Left forelimb (tissue), 1 donor: Measurements from ENCODE around the gene ADGRL3.
"Not testable (repeated sequence)": the region's sequence is repeated elsewhere in the genome, so short reads cannot be mapped to it uniquely, and the experiment has no call there.

ENCODE experiments used
- DNase-seq: peaks from one replicate; pipeline ENCODE4 v3.0.0-alpha.2; 2018; ENCODE audit warnings: low spot score

The ADGRL3 gene

DNA sequence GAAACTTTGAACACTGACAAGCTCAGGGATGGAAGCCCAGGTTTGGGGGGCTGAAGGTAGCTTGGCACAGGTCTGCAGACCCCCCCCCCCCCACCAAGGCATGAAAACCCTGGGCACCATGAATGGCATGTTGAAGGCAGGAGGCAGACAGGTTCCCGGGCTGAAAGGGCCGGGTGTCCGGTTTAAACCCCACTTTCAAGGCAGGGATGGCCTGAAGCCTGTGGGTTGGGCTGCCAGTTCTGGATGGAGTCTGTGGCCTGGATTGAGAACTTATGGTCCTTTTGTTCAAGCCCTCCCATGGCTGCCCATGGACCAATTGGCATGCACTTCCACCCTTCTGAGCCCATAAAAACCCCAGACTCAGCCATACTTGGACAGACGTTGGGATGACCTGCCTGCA lies 616.9 kb downstream of the ADGRL3 start:
- no peak for DNase-seq

DNA sequence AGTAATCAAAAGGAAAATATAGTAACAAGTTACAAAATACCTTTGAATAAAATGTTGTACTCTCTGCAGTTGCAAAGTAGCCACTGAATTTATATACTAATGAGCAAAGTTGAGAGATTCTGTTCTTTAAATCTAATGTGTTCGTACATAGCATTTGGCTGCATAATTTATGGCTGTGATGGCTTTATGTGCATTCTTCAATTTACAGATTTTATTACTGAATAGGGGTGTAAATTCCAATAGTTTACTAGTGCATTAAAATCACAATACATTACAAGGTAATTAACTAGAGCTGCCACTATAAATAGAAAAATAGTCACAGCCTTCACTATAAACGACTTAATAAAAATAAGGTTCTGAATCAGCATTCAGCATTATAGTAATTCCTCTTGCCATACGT lies 620.0 kb downstream of the ADGRL3 start:
- no peak for DNase-seq

DNA sequence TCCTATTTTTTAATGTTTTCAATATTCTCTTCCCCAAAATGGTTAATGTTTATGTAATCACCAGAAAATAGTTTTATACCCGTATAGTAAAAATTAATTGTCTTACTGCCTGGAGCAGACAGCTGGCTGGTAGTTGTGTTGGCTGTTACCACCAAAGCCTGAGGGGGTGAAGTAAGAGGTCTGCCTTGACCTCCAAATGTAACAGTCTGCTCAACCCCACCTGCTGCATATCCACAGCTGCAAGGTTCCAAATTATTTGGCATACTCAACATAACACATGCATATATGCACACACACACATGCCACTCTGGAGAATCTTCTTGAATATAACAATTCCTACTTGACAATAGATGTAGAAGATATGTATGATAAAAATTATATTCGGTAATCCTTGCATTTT lies 624.3 kb downstream of the ADGRL3 start:
- no peak for DNase-seq

DNA sequence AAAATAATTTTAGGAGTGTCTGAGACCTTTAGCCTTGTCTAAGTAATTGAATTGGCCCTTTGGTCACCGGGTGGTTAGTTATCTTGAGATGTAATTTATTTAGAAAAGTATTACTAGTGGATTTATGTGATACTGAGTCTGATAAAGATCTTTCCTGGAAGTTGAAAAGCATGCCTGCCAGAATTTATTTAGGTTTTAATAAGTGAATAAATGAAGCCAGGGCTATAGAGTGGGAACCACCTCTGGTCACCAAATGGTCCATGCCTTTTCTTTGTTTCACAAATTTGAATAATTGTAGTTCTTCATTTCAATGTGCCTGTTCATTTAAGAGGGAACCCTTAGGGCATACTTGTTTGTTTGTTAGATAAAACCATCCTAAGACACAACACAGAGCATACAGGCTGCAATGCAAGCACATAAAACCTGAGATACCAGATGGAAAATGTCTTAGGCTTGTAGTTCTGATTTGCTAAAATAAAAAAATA lies 627.8 kb downstream of the ADGRL3 start:
- DNase-seq: no peak

DNA sequence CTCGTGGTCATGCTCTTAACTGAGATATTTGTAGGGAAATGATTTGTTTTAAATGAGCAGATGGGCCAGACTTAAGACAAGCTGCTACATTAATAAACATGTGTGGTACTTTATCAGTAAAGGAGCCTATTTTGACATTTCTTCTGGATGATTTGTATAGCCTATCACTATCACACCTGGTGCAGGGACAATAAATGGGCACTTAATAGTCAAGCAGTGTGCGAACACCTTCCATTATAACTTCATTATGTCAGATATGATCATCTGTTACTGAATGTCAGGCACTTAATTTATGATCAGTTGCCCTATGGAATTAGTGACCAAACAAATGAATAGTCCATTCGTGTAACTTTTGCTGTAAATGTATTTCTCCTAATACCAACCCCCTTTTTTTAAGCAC lies 628.8 kb downstream of the ADGRL3 start:
- no peak for DNase-seq

DNA sequence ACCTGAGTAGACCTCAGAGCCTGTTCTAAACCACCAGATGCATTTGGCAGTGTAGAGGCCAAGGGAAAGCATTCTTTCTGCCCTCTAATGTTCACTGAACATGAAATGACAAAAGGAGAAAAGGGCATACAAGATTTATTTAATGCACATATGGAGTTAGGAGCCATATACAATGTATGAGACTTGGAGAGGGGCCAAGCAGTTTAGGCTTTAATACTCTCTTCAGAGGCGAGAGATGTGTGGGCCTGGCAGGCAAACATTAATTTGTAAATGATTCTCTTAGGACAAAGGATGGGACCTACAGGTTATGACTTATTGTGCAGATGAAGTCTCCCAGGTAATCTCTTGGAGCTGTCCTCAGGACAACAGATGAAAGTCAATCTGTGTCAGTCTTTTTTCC lies 631.9 kb downstream of the ADGRL3 start:
- DNase-seq: no peak

DNA sequence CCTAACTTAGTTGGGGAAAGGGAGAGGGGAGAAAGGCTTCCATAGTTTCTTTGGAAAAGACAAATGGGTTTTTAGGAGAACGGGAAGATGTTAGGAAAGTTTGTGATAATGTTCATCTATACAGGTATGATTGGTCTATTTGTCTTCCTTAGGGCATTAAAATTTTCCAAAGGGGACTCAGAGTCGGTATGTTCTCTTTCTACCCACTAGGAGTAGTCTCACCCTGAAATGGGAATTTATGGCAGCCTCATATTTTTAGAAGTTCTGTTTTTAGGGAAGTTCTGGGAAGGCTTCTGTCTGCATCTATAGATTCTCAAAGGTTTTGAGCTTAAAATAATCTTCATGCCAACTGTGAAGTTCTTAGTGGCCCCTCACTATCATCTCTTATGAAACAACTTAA lies 637.3 kb downstream of the ADGRL3 start:
- no peak for DNase-seq

DNA sequence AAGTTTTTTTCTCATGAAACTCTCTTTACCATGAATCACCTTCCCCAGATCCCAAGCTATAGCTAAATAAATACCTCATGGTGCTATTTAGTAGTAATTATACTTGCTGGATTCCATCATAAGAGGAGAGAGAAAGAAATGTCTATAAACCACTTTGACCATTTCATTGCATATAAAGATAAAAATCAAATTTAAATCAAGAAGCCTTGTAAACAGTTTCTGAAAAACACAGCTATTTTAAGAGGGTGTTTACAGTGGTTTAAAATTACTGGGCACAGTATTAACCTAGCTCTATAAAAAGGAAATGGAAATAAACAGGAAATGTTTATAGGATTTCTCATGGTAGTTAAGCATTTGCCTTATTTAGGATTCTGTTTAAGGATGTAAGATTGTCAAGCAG lies 637.9 kb downstream of the ADGRL3 start:
- no peak for DNase-seq

DNA sequence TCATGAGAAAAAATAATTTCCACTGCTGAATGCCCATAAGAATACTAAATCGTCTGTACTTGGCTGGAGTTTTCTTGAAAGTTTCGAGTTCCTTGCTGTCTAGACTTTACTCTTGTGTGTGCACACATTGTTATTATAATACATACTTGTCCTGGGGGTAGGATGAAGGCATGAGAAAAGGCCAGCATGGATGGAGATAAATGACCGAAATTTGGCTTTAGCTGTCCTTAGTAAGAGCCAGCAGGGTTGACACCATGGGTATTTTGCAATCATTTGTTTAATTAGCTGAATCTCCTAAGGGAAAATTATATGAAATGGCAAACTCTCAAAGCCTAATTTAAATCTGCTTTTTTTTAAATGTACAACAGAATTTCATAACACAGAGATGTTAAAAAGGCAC lies 641.6 kb downstream of the ADGRL3 start:
- no peak for DNase-seq

DNA sequence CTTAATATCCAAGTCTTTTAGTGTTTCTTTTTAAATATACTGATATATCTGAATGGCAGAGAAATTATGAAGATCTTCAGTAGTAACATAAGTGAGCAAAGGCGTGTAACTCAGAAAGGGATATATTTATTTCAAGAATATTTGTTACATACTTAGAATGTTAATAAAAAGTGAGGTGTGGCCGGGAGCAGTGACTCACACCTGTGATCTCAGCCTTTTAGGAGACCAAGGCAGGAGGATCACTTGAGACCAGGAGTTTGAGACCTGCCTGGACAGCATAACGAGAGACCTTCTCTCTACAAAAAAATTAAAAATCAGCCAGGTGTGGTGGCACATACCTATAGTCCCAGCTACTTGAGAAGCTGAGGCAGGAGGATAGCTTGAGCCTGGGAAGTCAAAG lies 651.0 kb downstream of the ADGRL3 start:
- DNase-seq: no peak

DNA sequence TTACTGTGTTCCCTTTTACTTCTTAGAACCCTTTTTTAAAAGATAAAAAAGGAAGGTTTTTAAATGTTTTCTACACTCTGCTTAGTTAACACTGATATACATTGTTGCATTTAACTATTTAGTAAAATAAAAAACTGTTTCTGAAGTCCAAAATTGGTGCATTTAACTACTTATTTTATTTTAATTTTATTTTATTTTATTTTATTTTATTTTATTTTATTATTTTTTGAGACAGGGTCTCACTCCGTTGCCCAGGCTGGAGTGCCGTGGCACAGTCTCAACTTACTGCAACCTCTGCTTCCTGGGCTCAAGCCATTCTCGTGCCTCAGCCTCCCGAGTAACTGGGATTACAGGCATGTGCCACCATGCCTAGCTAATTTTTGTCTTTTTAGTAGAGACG lies 652.0 kb downstream of the ADGRL3 start:
- not testable (repeated sequence) for DNase-seq

DNA sequence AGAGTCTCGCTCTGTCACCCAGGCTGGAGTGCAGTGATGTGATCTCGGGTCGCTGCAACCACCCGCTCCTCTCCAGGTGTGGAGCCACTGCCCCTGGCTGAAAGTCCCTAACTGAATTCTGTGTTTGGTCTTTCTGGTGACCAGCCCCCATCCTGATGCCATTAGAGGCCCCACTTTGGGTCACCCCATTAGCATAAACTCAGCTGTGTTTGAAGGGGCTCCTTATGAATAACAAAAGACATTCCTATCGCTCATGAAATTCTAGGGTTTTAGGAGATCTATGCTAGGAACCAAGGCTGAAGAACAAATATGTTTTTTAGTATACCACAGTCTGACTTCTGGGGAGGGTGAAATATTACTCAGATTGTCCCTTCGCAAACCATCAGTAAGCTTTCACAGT lies 652.9 kb downstream of the ADGRL3 start:
- no peak for DNase-seq

DNA sequence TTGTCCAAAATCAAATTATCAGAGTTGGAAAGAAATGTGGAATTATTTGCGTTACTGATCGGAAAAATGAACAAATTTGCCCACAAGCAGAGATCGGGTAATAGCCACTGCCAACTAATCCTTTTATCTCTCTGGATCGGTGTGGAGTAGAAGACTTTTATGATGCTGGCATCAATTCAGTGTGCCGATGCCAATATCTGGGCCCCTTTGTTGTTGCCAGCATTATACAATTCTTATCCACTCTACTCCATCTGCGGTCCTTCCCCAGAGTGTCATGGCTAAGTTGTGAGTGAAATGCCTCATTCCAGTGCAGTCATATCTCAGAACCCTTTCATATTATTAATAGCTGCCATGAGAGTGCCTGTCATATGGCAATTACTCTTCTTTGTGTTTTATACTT lies 660.2 kb downstream of the ADGRL3 start:
- no peak for DNase-seq

DNA sequence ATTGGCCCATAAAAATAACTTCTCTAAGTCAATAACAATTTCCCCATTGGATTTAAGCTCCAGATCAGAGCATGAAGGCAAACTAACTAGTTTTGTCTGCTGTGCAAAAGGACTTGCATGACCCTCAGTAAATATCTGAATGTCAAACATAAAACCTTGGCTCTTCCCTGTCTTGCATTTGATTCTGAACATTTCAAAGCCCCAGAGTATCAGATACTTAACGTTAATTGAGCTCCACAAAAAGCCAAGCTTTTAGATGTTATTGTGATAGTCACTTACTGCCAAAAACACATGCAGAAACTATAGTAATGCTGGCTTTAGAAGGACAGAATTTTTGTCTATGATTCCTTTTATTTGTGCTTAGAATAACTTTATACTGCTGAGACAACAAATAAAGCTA lies 664.2 kb downstream of the ADGRL3 start:
- no peak for DNase-seq

DNA sequence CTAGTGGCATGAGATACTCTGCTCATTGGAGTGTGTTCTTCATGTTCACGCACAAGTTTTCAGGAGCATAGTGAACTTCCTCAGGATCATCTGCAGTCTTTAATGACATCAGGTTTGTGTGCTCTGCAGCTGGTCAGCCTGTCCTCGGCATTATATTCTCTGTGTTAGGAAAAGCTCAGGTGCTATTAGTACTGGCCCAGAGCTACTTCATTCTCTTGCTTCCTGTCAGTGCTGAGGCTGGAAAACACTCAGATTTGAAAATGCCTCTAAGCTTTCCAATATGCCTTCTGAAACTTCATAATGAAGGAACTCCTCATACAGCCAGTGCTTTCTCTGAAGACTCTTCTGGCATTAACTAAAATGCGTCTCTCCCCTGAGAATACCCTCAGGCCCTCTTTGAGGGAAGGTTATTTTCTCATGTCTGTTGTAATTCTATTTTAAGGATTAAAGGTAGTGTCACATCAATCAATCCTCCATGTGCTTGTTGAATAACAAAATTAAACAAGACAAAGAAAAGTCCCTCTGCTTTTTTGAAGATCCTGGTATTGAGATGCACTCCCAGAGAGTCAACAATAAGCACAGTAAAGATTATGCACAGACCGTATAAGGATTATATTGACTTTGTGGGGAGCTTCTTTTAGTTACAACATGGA lies 666.4 kb downstream of the ADGRL3 start:
- no peak for DNase-seq

DNA sequence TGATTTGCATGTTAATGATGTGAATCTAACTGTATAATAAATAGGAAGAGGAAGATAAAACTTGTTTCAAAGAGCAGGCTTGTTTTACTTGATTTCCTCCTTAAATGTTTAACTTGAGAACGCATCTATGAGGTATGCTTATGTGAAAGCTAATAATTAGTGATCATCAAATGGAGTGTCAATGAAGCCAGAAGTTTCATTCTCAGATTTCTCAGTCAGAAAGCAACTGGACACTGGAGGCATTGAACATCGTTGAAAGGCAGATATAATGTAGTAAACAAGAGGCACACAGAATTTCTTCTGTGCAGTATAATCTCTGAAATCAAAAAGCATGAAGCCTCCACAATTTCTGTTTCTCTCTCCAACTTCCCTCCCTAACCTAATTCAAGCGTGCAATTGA lies 672.9 kb downstream of the ADGRL3 start:
- DNase-seq: no peak

DNA sequence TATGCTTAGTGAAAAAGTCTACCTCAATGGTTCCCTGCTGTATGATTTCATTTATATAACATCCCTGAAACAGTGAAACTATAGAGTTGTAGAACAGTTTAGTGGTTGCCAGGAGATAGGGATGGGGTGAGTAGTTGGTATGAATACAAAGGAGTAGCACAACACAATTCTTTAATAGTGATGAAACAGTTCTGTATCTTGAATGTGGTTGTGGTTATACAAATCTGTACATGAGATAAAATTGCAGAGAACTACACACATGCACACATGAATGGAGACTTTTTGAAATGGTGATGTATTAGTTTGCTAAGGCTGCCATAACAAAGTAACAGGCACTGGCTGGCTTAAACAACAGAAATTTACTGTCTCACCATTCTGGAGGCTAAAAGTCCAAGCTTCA lies 677.1 kb downstream of the ADGRL3 start:
- DNase-seq: no peak

DNA sequence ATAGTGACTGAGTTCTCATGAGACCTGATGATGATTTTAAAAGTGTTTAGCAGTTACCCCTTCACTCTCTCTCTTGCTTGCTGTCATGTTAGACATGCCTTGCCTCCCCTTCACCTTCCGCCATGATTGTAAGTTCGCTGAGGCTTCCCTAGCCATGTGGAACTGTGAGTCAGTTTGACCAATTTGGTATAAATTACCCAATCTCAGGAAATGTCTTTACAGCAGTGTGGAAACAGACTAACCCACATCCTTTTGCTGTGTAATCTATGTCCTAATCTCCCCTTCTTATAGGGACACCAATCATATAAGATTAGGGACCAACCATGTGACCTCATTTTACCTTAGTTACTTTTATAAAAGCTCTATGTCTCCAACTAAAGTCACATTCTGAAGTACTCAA lies 677.8 kb downstream of the ADGRL3 start:
- no peak for DNase-seq

DNA sequence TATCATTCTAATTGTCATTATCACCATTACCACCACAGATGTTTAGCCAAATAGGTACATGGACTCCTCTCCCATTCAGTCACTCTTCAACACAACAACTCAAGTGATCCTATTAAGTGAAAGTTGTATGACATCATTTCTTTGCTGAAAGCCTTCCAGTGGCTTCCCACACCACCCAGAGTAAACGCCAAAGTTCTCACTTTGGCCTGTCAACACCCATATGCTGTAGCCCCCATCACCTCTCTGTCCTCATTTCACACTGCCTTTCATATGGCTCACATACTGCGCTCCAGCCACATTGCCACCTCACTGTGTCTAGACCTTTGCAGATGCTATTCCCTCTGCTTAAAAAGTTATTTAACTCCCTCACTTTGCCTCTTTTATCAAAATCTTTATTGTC lies 682.3 kb downstream of the ADGRL3 start:
- DNase-seq: no peak

DNA sequence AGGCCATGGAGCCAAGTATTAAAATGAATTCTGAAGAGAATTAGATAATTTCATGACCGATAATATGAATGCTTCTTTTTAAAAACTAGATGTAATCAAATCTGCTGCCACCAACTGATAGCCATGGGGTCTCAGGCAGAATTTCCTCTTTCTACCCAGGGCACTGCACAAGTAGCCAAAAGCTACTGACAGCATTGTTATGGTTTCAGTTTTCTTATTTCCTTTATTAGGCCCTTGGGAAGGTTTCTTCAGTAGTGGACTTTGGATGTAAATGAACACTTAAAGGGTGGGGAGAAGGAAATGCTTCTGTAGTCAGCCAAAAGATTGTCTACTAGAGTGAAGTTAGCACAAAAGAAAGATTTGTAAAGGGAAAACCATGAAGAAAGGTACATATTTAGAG lies 686.0 kb downstream of the ADGRL3 start:
- no peak for DNase-seq

DNA sequence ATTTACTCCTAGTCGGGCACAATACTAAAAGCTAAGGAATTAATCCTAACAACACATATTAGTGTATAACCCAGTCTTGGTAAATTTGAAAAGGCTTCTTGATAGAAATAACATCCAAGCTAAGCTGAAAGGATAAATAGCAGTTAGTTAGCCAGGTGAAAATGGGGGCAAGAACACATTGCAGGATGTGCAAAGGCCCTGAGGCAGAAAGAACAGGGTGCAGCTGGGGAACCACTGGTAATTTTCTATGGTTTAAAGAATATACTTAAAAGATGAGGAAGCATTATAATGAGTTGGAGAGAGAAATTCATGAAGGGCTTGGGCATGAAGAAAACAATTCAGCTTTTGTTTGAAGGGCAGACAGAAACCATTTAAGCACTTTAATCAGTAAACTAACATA lies 689.0 kb downstream of the ADGRL3 start:
- DNase-seq: no peak

DNA sequence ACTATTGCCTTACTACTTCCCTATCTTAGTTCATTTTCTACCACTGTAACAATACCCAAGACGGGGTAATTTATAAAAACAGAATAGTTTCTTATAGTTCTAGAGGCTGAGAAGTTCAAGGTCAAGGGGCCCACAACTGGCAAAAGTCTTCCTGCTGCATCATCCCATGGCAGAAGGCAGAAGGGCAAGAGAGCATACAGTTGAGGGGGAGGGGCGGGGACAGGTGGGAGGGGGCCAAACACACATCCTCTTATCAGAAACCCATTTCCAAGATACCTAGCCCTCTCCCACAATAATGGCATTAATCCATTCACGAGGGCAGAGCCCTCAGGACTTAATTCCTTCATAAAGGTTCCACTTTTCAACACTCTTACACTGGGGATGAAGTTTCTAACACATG lies 690.2 kb downstream of the ADGRL3 start:
- no peak for DNase-seq

DNA sequence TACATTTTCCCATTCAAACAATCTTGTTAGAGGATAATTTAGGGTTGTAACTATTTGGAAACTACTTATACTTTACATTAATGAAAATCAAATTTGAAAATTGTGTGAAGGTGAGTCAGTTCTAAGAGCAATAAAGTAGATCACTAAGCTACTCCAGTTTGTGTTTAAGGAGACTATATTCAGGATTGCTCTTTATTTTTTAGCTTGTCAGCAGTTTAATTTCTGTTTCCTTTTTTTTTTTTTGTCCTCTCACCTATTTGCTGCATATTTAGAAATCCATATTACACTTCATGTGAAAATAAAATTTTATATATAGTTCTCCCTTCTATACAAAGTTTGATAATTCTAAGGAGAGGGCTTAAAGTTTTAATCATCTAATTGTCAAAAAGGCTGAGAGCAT lies 691.8 kb downstream of the ADGRL3 start:
- no peak for DNase-seq

DNA sequence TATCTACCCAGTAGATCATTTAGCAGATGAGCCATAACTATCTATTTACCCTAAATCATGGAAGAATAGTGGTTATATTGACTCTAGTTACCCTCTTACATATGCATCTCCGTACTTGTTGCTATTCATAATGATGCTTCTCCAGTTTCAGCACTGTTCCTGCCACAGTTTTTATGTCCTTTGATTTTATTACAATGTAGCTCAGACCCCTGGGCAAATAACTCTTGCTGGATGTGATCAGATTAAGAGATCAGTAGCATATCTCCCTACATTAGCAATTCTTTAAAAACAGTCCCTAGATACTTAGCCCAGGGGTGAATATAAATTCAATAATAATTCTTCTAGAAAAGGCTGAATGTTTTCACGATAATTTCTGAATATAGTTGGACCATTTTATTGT lies 696.5 kb downstream of the ADGRL3 start:
- no peak for DNase-seq

DNA sequence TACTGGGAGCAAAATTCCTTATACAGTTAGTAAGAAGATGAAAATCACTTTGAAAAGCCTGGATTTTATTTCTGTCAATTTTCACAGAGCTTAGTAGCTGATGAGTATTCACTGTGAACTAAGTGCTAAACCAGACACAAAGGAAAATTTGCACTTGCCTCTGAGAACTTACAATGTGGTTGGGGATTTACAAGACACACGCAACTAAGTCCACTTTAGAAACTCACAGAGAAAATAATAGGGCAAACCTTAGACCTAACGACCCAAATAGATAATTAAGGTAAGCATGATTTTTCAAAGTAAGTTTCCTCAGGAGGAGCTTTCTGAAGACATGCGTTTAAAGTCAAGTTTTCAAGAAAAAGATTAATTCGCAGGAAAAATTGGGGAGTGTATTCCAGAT lies 708.9 kb downstream of the ADGRL3 start:
- no peak for DNase-seq
